Measurements from ENCODE around the gene LGI1. TPM values are rescaled to one million over a fixed set of nuclear protein-coding genes. Genes with fewer than 3 reads are reported as not detected.

LGI1 gene
- total RNA-seq, 2 experiments from 2014 or later = not detected

DNA sequence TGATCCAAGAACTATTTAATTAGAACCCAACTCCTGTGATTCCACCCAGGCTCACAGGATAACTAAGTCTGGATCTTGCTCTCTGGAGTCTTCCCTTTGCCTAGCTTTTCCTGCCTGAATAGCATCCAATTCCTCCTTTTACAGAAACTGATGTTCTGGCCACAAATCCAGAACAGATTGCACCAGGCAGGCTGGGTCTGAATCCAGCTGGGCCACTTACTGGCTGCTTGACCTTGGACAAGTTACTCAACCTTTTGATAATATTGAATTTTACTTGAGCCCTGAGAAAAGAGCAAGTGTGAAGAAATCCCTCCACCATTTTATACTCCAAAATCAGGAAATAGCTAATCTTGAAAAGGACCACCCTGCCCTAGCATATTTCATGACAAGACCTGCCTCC is 80.5 kb downstream of the LGI1 start:
- peaks cover 3% of the 10 kb centered on the region for H3K9me3 Mint-ChIP-seq
- CTCF ChIA-PET = no interaction called here

DNA sequence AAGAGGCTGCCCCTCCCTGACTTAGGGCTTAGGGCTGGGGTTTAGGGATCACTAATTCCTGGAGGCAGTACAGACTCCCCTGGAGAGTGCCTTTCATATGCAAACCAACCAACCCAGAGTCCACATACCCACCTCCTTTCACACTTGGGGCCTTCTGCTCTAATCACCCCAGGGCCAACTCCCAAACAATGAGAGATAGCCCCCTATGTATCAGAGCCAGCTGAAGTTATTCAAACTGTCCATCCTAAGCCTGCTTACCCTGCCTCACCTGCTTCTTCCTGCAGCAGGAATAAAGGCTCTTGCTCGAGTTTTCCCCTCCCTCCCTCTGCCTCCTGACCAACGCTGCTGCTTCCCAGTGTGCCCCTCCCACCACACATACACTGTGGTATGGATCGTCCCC is 84.2 kb downstream of the LGI1 start:
- no peaks in the 10 kb centered on the region for H3K36me3 Mint-ChIP-seq (ENCODE audit: low read depth)
- H3K9me3 Mint-ChIP-seq = no peaks in the 10 kb centered on the region
- H3K4me3 Mint-ChIP-seq = no peak overlapping the region
- H3K4me1 Mint-ChIP-seq (ENCODE audit: low read depth) = no peaks in the 10 kb centered on the region
- no peaks in the 10 kb centered on the region for H3K27me3 Mint-ChIP-seq (ENCODE audit: low read depth)
- intact Hi-C loops (cut with micrococcal nuclease) = no loop called here
- CTCF ChIA-PET = no interaction called here
- no peak for DNase-seq
- H3K27ac Mint-ChIP-seq = no peak overlapping the region

More for the DNA sequence above, 80.5 kb downstream of the LGI1 start:
- Mint-ChIP-seq H3K4me3 (no peak overlapping the region), H3K36me3 (ENCODE audit: low read depth) (no peaks in the 10 kb centered on the region), H3K27ac (no peak overlapping the region), H3K4me1 (ENCODE audit: low read depth) (no peaks in the 10 kb centered on the region), H3K27me3 (ENCODE audit: low read depth) (no peaks in the 10 kb centered on the region)
- DNase-seq = no peak
- intact Hi-C loops (cut with micrococcal nuclease) = no loop called here

DNA sequence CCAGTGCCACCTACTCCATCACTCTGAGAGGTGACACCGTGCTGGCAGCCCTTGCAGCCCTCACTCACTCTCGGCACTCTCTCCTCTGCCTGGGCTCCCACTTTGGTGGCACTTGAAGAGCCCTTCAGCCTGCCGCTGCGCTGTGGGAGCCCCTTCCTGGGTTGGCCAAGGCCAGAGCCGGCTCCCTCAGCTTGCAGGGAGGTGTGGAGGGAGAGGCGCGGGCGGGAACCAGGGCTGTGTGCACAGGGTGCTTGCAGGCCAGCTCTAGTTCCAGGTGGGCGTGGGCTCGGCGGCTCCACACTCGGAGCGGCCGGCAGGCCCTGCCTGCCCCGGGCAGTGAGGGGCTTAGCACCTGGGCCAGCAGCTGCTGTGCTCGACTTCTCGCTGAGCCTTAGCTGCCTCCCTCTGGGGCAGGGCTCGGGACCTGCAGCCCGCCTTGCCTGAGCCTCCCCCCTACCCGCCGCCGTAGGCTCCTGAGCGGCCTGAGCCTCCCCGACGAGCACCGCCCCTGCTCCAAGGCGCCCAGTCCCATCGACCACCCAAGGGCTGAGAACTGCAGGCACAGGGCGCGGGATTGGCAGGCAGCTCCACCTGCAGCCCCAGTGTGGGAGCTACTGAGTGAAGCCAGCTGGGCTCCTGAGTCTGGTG is 87.4 kb downstream of the LGI1 start:
- Mint-ChIP-seq H3K27me3 (ENCODE audit: low read depth) (peaks cover 2% of the 10 kb centered on the region), H3K4me3 (no peak overlapping the region), H3K36me3 (ENCODE audit: low read depth) (no peaks in the 10 kb centered on the region), H3K9me3 (no peaks in the 10 kb centered on the region), H3K4me1 (ENCODE audit: low read depth) (no peaks in the 10 kb centered on the region), H3K27ac (no peak overlapping the region)
- DNase-seq = no peak
- CTCF ChIA-PET = interaction anchor here (0.6 to 0.8 kb wide), 2 partner anchors 303 to 665 kb away, joined by 3 to 4 read pairs; no protein-coding TSS in a partner anchor
- intact Hi-C loops (cut with micrococcal nuclease) = no loop called here

Other genes starting within 250 kb of the LGI1 start
- gene FFAR4, start 191.3 kb upstream of the LGI1 start, total RNA-seq = not detected
- gene RBP4, start 156.7 kb upstream of the LGI1 start, total RNA-seq = not detected
- not detected for gene PDE6C, start 145.4 kb upstream of the LGI1 start, total RNA-seq
- gene FRA10AC1, start 55.3 kb upstream of the LGI1 start, total RNA-seq = 10 to 100 TPM; 24.5 to 25.0 TPM
- gene SLC35G1, start 136.0 kb downstream of the LGI1 start, total RNA-seq = 1 to 10 TPM; 3.8 to 4.1 TPM
- under 1 TPM in 1 of 2 experiments, not detected in 1; 0.05 TPM for gene PLCE1, start 236.0 kb downstream of the LGI1 start, total RNA-seq